Thoracic aorta endothelial cell (primary cell): ENCODE measurements around the gene TPRX2. TPM values are rescaled to one million over a fixed set of nuclear protein-coding genes. Genes with fewer than 3 reads are reported as not detected.

ENCODE experiments used
- total RNA-seq: library from RNA; depleted of rRNA; stranded (reverse); fragments of >200 nt; gene quantifications from 2 replicates; pipeline ENCODE4 v1.2.3, GENCODE V29; 2012

Gene TPRX2
- not detected in 2 replicates for total RNA-seq

GRCh38 chr19:47858646-47859285 lies at the start of gene TPRX2:
Gene TPRX2, plus strand, starts transcription at chr19:47859235. Its CDS starts 12 bp downstream, at chr19:47859247.

GRCh38 chr19:47821460-47822020 lies 37.5 kb upstream of the TPRX2 start, which contains the start of gene CRX:
Gene CRX, plus strand, starts transcription at chr19:47821937. Its CDS starts 12,507 bp downstream, at chr19:47834444.

GRCh38 chr19:47886010-47886559 lies 27.1 kb downstream of the TPRX2 start, which contains the start of gene SULT2A1:
Gene SULT2A1, minus strand, starts transcription at chr19:47886315. Its CDS starts 58 bp downstream, at chr19:47886257.

Other genes starting within 250 kb of the TPRX2 start
- gene EHD2, start 145.8 kb upstream of the TPRX2 start, total RNA-seq: 126 and 166 TPM in 2 replicates
- 88.4 and 110 TPM in 2 replicates for gene NOP53, start 113.7 kb upstream of the TPRX2 start, total RNA-seq
- gene SELENOW, start 80.5 kb upstream of the TPRX2 start, total RNA-seq: 292 and 365 TPM in 2 replicates
- not detected in 2 replicates for gene TPRX1, start 54.7 kb upstream of the TPRX2 start, total RNA-seq
- gene CRX, start 37.3 kb upstream of the TPRX2 start, total RNA-seq: not detected in 2 replicates
- not detected in 2 replicates for gene SULT2A1, start 27.1 kb downstream of the TPRX2 start, total RNA-seq
- gene BSPH1, start 132.9 kb downstream of the TPRX2 start, total RNA-seq: not detected in 2 replicates
- gene ELSPBP1, start 135.4 kb downstream of the TPRX2 start, total RNA-seq: not detected in 2 replicates
- not detected in 2 replicates for gene CABP5, start 184.8 kb downstream of the TPRX2 start, total RNA-seq